ENCODE results near the gene GRIK5.
"Not testable (repeated sequence)": the region's sequence is repeated elsewhere in the genome, so short reads cannot be mapped to it uniquely, and the experiment has no call there.

GRIK5 gene

GRCh38 chr19:42012747-42013146, 57.3 kb downstream of the GRIK5 start:
- not testable (repeated sequence) for H3K27me3 ChIP-seq (ENCODE audit: control insufficient read depth in 1 of 2, insufficient read depth in 2 of 2, low read length in 2 of 2); H3K4me1 ChIP-seq (ENCODE audit: control insufficient read depth, insufficient read depth, low read length); H3K36me3 ChIP-seq (ENCODE audit: control insufficient read depth in 2 of 2, insufficient read depth in 2 of 2, low read length in 2 of 2); H3K4me3 ChIP-seq (ENCODE audit: low read length in 2 of 2); H3K9me3 ChIP-seq (ENCODE audit: control insufficient read depth in 2 of 2, low read length in 2 of 2); H3K27ac ChIP-seq (ENCODE audit: low read length); H3K9ac ChIP-seq (ENCODE audit: low read length in 2 of 2)

DNA sequence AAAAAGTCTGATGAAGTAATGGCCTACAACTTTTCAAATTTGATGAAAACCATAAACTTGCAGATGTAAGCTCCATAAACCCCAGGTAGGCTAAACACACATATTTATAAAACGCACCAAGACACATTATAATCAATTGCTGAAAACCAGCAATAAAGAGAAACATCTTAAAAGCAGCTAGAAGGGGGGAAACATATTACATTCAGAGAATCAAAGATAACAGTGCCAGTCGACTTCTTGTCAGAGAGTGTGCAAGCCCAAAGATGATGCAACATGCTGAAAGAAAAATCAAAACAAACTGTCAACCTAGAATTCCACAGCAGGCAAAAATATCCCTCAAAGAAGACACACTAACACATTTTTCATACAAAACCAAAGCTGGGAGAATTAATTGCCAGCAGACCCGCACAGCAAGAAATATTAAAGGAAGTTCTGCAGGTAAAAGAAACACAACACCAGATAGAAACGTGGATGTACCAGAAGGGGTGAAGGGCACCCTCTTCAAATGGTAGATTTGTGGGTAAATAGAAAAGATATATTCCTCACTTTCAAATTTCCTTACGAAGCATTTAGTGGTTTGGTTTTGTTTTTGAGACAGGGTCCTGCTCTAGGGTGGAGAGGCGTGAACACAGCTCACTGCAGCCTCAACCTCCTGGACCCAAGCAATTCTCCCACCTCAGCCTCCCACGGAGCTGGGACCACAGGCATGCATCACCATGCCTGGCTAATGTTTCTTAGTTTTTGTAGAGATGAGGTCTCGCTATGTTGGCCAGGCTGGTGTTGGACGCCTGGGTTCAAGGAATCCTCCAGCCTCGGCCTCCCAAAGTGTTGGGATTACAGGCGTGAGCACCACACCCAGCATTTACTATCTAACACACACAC, 59.5 kb downstream of the GRIK5 start:
- H3K27ac ChIP-seq (ENCODE audit: low read length), result no peak overlapping the region
- no peaks in the 10 kb centered on the region for H3K9me3 ChIP-seq (ENCODE audit: control insufficient read depth in 2 of 2, low read length in 2 of 2)
- H3K27me3 ChIP-seq (ENCODE audit: control insufficient read depth in 1 of 2, insufficient read depth in 2 of 2, low read length in 2 of 2), result peaks cover 0 to 3% of the 10 kb centered on the region in 2 donors
- peaks cover 4% of the 10 kb centered on the region in 2 donors for H3K36me3 ChIP-seq (ENCODE audit: control insufficient read depth in 2 of 2, insufficient read depth in 2 of 2, low read length in 2 of 2)
- H3K9ac ChIP-seq (ENCODE audit: low read length in 2 of 2), result no peak overlapping the region
- no peak overlapping the region for H3K4me3 ChIP-seq (ENCODE audit: low read length in 2 of 2)
- no peaks in the 10 kb centered on the region for H3K4me1 ChIP-seq (ENCODE audit: control insufficient read depth, insufficient read depth, low read length)

GRCh38 chr19:42006569-42006968, 63.4 kb downstream of the GRIK5 start:
- Histone ChIP-seq H3K9me3 (ENCODE audit: control insufficient read depth in 2 of 2, low read length in 2 of 2) (no peaks in the 10 kb centered on the region), H3K27me3 (ENCODE audit: control insufficient read depth in 1 of 2, insufficient read depth in 2 of 2, low read length in 2 of 2) (peaks cover 1 to 5% of the 10 kb centered on the region in 2 donors), H3K9ac (ENCODE audit: low read length in 2 of 2) (no peak overlapping the region), H3K36me3 (ENCODE audit: control insufficient read depth in 2 of 2, insufficient read depth in 2 of 2, low read length in 2 of 2) (peaks cover 3 to 10% of the 10 kb centered on the region in 2 donors), H3K4me3 (ENCODE audit: low read length in 2 of 2) (no peak overlapping the region), H3K4me1 (ENCODE audit: control insufficient read depth, insufficient read depth, low read length) (no peaks in the 10 kb centered on the region), H3K27ac (ENCODE audit: low read length) (no peak overlapping the region)

- Histone ChIP-seq H3K4me3 (ENCODE audit: low read length in 2 of 2) (no peak overlapping the region), H3K36me3 (ENCODE audit: control insufficient read depth in 2 of 2, insufficient read depth in 2 of 2, low read length in 2 of 2) (peaks cover 3 to 10% of the 10 kb centered on the region in 2 donors), H3K9ac (ENCODE audit: low read length in 2 of 2) (no peak overlapping the region), H3K4me1 (ENCODE audit: control insufficient read depth, insufficient read depth, low read length) (no peaks in the 10 kb centered on the region), H3K27me3 (ENCODE audit: control insufficient read depth in 1 of 2, insufficient read depth in 2 of 2, low read length in 2 of 2) (peaks cover 8% of the 10 kb centered on the region in 2 donors), H3K27ac (ENCODE audit: low read length) (no peak overlapping the region), H3K9me3 (ENCODE audit: control insufficient read depth in 2 of 2, low read length in 2 of 2) (no peaks in the 10 kb centered on the region)
Observed at GRCh38 chr19:42005504-42005903, 64.5 kb downstream of the GRIK5 start.

DNA sequence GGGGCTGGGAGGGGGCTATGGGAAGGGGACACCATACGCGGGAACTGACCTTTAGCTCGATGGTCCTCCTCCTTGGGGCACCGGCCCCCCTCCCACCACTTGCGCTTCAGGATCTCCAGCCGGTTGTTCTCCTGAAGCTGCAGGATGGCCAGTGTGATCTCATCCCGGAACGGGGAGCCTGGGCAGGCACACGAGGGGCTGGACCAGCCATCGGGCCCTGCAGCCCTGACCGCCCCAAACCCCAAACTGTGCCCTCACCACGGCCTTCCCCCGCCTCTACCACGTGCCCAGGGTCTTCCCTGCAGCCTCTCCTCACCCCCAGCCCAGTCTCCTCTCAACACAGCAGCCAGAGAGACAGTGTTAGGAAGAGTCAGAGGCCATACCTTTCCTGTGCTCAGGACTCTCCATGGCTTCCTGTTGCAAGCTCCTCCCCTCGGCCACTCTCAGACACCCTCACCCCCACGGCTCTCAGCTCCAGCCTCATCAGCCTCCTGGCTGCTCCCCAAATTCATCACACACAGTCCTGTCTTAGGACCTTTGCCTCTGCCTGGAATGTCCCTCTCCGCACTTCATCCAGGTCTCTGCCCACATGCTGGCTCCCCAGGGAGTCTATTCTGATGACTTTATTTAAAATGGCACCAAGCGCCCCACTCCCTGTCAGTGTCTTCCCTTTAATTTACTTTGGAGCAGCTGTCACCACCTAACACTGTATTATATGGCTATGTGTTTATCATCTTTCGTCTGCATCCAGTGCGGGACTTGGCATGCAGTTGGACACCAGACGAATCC, 66.3 kb downstream of the GRIK5 start:
- Histone ChIP-seq H3K36me3 (ENCODE audit: control insufficient read depth in 2 of 2, insufficient read depth in 2 of 2, low read length in 2 of 2) (peaks cover 3 to 8% of the 10 kb centered on the region in 2 donors), H3K9me3 (ENCODE audit: control insufficient read depth in 2 of 2, low read length in 2 of 2) (no peaks in the 10 kb centered on the region), H3K4me1 (ENCODE audit: control insufficient read depth, insufficient read depth, low read length) (peaks cover 4% of the 10 kb centered on the region), H3K27ac (ENCODE audit: low read length) (no peak overlapping the region), H3K27me3 (ENCODE audit: control insufficient read depth in 1 of 2, insufficient read depth in 2 of 2, low read length in 2 of 2) (peaks cover 19 to 20% of the 10 kb centered on the region in 2 donors), H3K4me3 (ENCODE audit: low read length in 2 of 2) (no peak overlapping the region), H3K9ac (ENCODE audit: low read length in 2 of 2) (no peak overlapping the region)

- no peaks in the 10 kb centered on the region for H3K9me3 ChIP-seq (ENCODE audit: control insufficient read depth in 2 of 2, low read length in 2 of 2)
- peaks cover 14% of the 10 kb centered on the region for H3K4me1 ChIP-seq (ENCODE audit: control insufficient read depth, insufficient read depth, low read length)
- no peak overlapping the region for H3K27ac ChIP-seq (ENCODE audit: low read length)
- peaks cover 0 to 3% of the 10 kb centered on the region in 2 donors for H3K36me3 ChIP-seq (ENCODE audit: control insufficient read depth in 2 of 2, insufficient read depth in 2 of 2, low read length in 2 of 2)
- H3K9ac ChIP-seq (ENCODE audit: low read length in 2 of 2), result no peak overlapping the region
- H3K4me3 ChIP-seq (ENCODE audit: low read length in 2 of 2), result no peak overlapping the region
- peaks cover 45 to 50% of the 10 kb centered on the region in 2 donors for H3K27me3 ChIP-seq (ENCODE audit: control insufficient read depth in 1 of 2, insufficient read depth in 2 of 2, low read length in 2 of 2)
Observed at GRCh38 chr19:41999878-42000208, 70.2 kb downstream of the GRIK5 start.

GRCh38 chr19:41999071-41999877, 70.7 kb downstream of the GRIK5 start:
- no peak overlapping the region for H3K4me3 ChIP-seq (ENCODE audit: low read length in 2 of 2)
- H3K9me3 ChIP-seq (ENCODE audit: control insufficient read depth in 2 of 2, low read length in 2 of 2), result no peaks in the 10 kb centered on the region
- peaks cover 48 to 54% of the 10 kb centered on the region in 2 donors for H3K27me3 ChIP-seq (ENCODE audit: control insufficient read depth in 1 of 2, insufficient read depth in 2 of 2, low read length in 2 of 2)
- H3K36me3 ChIP-seq (ENCODE audit: control insufficient read depth in 2 of 2, insufficient read depth in 2 of 2, low read length in 2 of 2), result peaks cover 0 to 2% of the 10 kb centered on the region in 2 donors
- H3K4me1 ChIP-seq (ENCODE audit: control insufficient read depth, insufficient read depth, low read length), result peaks cover 15% of the 10 kb centered on the region
- no peak overlapping the region for H3K9ac ChIP-seq (ENCODE audit: low read length in 2 of 2)
- H3K27ac ChIP-seq (ENCODE audit: low read length), result no peak overlapping the region

DNA sequence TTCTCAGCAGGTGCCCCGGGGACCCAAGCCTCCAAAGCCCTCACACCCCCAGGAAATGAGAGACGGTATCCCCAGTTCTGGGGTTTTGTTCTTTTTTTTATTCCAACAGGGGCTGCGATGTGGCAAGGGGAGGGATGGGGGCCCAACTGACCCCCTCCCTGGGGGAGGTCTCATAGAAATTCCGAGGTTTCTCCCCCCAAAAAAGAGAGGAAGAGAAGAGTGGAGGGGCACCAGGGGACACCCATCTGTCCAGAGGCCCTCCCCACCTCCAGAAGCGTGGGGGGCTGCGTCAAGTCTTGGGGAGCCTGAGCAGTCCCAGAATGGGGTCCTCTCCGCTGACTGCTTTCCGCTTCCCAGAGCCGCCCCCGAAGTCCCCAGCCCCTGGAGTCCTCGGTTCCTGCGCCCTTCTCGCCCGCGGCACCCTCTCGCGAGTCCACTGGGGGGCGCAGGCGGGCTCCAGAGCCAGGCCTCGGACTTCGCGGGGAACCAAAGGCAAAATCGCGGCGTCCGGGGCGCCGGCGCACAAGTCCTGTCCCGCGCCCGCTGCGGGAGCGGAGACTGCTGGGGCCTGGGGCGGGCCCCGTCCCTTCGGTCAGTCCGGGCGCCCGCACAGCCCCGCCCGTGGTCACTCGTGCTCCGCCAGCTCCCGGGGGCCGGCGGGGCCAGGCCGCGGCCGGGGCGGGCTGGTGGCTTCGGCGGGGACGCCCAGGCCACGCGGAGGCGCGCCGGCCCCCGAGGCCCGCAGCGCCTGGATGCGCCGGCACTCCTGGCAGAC, 71.6 kb downstream of the GRIK5 start:
- Histone ChIP-seq H3K27me3 (ENCODE audit: control insufficient read depth in 1 of 2, insufficient read depth in 2 of 2, low read length in 2 of 2) (peaks cover 57% of the 10 kb centered on the region in 2 donors), H3K4me1 (ENCODE audit: control insufficient read depth, insufficient read depth, low read length) (peaks cover 23% of the 10 kb centered on the region), H3K4me3 (ENCODE audit: low read length in 2 of 2) (no peak overlapping the region)

GRCh38 chr19:41997851-41998229, 72.2 kb downstream of the GRIK5 start:
- Histone ChIP-seq H3K36me3 (ENCODE audit: control insufficient read depth in 2 of 2, insufficient read depth in 2 of 2, low read length in 2 of 2) (peaks cover 0 to 2% of the 10 kb centered on the region in 2 donors), H3K27me3 (ENCODE audit: control insufficient read depth in 1 of 2, insufficient read depth in 2 of 2, low read length in 2 of 2) (peaks cover 61% of the 10 kb centered on the region in 2 donors), H3K9ac (ENCODE audit: low read length in 2 of 2) (no peak overlapping the region), H3K9me3 (ENCODE audit: control insufficient read depth in 2 of 2, low read length in 2 of 2) (no peaks in the 10 kb centered on the region), H3K4me1 (ENCODE audit: control insufficient read depth, insufficient read depth, low read length) (peaks cover 23% of the 10 kb centered on the region), H3K4me3 (ENCODE audit: low read length in 2 of 2) (no peak overlapping the region), H3K27ac (ENCODE audit: low read length) (no peak overlapping the region)

More for the DNA sequence above, 71.6 kb downstream of the GRIK5 start:
- H3K9ac ChIP-seq (ENCODE audit: low read length in 2 of 2), result no peak overlapping the region
- H3K36me3 ChIP-seq (ENCODE audit: control insufficient read depth in 2 of 2, insufficient read depth in 2 of 2, low read length in 2 of 2), result peaks cover 0 to 2% of the 10 kb centered on the region in 2 donors
- H3K9me3 ChIP-seq (ENCODE audit: control insufficient read depth in 2 of 2, low read length in 2 of 2), result no peaks in the 10 kb centered on the region
- no peak overlapping the region for H3K27ac ChIP-seq (ENCODE audit: low read length)

Measured in stomach smooth muscle (tissue), 2 donors.